Thoracic aorta (tissue), 2 donors: Measurements from ENCODE around the gene PFKP. TPM values are rescaled to one million over a fixed set of nuclear protein-coding genes. Genes with fewer than 3 reads are reported as not detected.
A peak's percentile ranks its signal among the peaks of the same experiment; 100 is the strongest.

Source experiments
- ATAC-seq: fragments of 150-250 bp; one replicate; pipeline ENCODE4 v1.8.0; 2017; ENCODE audit warnings: low read depth; ENCODE audit not compliant: insufficient number of reproducible peaks, low FRiP score
- DNase-seq: peaks from one replicate; pipeline ENCODE4 v3.0.0-alpha.2; 2020; ENCODE audit warnings: low spot score
- H3K27ac ChIP-seq, 2 donors: fragments of 200-600 bp; sonication (generic); 1 replicate in 1 of 2; 2 replicates in 1 of 2; pipeline ENCODE4 v1.5.1; 2016; ENCODE audit warnings: mild to moderate bottlenecking in 2 of 2, moderate library complexity in 2 of 2
- H3K27me3 ChIP-seq: fragments of 200-600 bp; sonication (generic); replicated peaks from 2 replicates; pipeline ENCODE4 v1.6.0; 2016; ENCODE audit warnings: mild to moderate bottlenecking; ENCODE audit not compliant: insufficient read depth
- H3K36me3 ChIP-seq: fragments of 200-600 bp; sonication (generic); one replicate; pipeline ENCODE4 v1.5.1; 2016
- H3K4me1 ChIP-seq, 2 donors: fragments of 200-600 bp; sonication (generic); 1 replicate in 1 of 2; 2 replicates in 1 of 2; pipeline versions ENCODE4 v1.5.1 to v1.6.0; 2016; ENCODE audit warnings: low read depth in 2 of 2, mild to moderate bottlenecking in 1 of 2; ENCODE audit not compliant: control insufficient read depth in 1 of 2
- H3K4me3 ChIP-seq: fragments of 200-600 bp; sonication (generic); 2 replicates; pipeline ENCODE4 v1.5.1; 2016; ENCODE audit warnings: mild to moderate bottlenecking
- H3K9me3 ChIP-seq: fragments of 200-600 bp; sonication (generic); 2 replicates; pipeline ENCODE4 v1.5.1; 2016
- CTCF ChIP-seq: fragments of 200-600 bp; sonication (generic); IDR thresholded peaks from one replicate; pipeline ENCODE4 v1.5.1; 2019; ENCODE audit warnings: antibody characterized with exemption
- total RNA-seq, 2 donors: library from RNA; depleted of rRNA; stranded (reverse); fragments of >200 nt; gene quantifications; one replicate each; pipeline versions ENCODE4 v1.1.0 to v1.2.3, GENCODE V29; 2016

The PFKP gene
- total RNA-seq, 2 donors from 2014 or later, result 91.4 to 153 TPM

- DNase-seq (no peak), ATAC-seq (no peak)
- Histone ChIP-seq H3K27ac (peak overlapping the region in 1 of 2 donors; percentile 57), H3K4me1 (peaks cover 24 to 32% of the 10 kb centered on the region in 2 donors), H3K27me3 (no peaks in the 10 kb centered on the region), H3K36me3 (peaks cover 67% of the 10 kb centered on the region), H3K9me3 (no peaks in the 10 kb centered on the region), H3K4me3 (no peak overlapping the region)
- TF ChIP-seq CTCF, result no peak
These were observed 69.0 kb downstream of the PFKP start for GRCh38 chr10:3136336-3136735.

GRCh38 chr10:3136763-3137611, 69.6 kb downstream of the PFKP start:
- H3K27ac ChIP-seq, result peak overlapping the region; percentile 43 to 57
- ATAC-seq, result peak; percentile 45
- DNase-seq, result no peak
- H3K4me3 ChIP-seq, result no peak overlapping the region
- H3K9me3 ChIP-seq, result no peaks in the 10 kb centered on the region
- no peaks in the 10 kb centered on the region for H3K27me3 ChIP-seq
- H3K4me1 ChIP-seq, result peaks cover 24 to 34% of the 10 kb centered on the region in 2 donors
- H3K36me3 ChIP-seq, result peaks cover 69% of the 10 kb centered on the region
- no peak for TF ChIP-seq CTCF

GRCh38 chr10:3137958-3138726, 70.8 kb downstream of the PFKP start:
- peak overlapping the region in 1 of 2 donors; percentile 57 for H3K27ac ChIP-seq

GRCh38 chr10:3139216-3139910, 72.0 kb downstream of the PFKP start:
- no peaks in the 10 kb centered on the region for H3K9me3 ChIP-seq
- peak overlapping the region; percentile 21 to 69 for H3K27ac ChIP-seq
- H3K4me3 ChIP-seq, result no peak overlapping the region
- TF ChIP-seq CTCF, result no peak
- H3K27me3 ChIP-seq, result no peaks in the 10 kb centered on the region
- no peak for DNase-seq
- ATAC-seq, result no peak
- peaks cover 24 to 34% of the 10 kb centered on the region in 2 donors for H3K4me1 ChIP-seq
- H3K36me3 ChIP-seq, result peaks cover 76% of the 10 kb centered on the region

More at GRCh38 chr10:3137958-3138726, 70.8 kb downstream of the PFKP start:
- Histone ChIP-seq H3K36me3 (peaks cover 69% of the 10 kb centered on the region), H3K27me3 (no peaks in the 10 kb centered on the region), H3K4me3 (no peak overlapping the region), H3K4me1 (peaks cover 24 to 34% of the 10 kb centered on the region in 2 donors), H3K9me3 (no peaks in the 10 kb centered on the region)
- no peak for TF ChIP-seq CTCF
- no peak for DNase-seq
- ATAC-seq, result no peak
